Stimulated activated CD4-positive, alpha-beta T cell treated with anti-CD3 and anti-CD28 coated beads, Interleukin-4, amount 100 ng/mL, for 48 hours (primary cell): ENCODE results near the gene THAP4.
A peak's percentile ranks its signal among the peaks of the same experiment; 100 is the strongest.
"Not testable (repeated sequence)": the region's sequence is repeated elsewhere in the genome, so short reads cannot be mapped to it uniquely, and the experiment has no call there.

Source experiments
- DNase-seq, 2 donors: peaks; one replicate each; pipeline ENCODE4 v3.0.0-alpha.2; 2020; ENCODE audit warnings: low read depth in 2 of 2

Gene THAP4

GRCh38 chr2:241665731-241666440, 28.9 kb upstream of the THAP4 start:
- DNase-seq: no peak

- not testable (repeated sequence) for DNase-seq
Measured at GRCh38 chr2:241662731-241663130, 25.8 kb upstream of the THAP4 start.

GRCh38 chr2:241660593-241661213, 23.7 kb upstream of the THAP4 start:
- no peak for DNase-seq

DNA sequence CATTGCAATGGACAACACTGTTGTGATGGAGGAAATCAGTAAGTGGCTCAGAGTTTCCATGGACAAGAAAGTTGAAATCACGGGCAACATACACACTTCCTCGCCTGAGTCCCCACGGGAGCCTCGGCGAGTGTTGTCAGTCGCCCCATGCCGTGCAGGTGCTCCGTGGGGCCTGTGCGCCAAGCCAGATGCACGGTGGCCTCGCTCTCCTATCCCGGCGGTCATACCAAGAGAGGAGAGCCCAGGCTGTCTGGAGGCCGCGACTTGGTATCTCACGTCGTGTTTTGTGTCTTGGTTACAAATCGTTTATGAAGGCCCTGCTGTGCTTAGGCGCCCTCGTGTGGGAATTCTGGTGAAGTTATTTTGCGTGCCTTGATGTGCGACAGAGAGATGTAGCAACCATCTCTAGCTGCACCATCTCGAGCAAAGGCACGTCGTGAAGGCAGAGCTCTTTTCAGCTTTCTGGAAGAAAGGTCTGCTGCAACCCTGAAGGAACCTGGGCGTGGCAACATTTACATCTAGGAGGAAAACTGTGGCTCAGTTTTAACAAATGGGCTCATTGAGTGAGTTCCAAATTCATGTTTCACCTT, 22.3 kb upstream of the THAP4 start:
- peak in 1 of 2 donors; percentile 16 for DNase-seq

DNA sequence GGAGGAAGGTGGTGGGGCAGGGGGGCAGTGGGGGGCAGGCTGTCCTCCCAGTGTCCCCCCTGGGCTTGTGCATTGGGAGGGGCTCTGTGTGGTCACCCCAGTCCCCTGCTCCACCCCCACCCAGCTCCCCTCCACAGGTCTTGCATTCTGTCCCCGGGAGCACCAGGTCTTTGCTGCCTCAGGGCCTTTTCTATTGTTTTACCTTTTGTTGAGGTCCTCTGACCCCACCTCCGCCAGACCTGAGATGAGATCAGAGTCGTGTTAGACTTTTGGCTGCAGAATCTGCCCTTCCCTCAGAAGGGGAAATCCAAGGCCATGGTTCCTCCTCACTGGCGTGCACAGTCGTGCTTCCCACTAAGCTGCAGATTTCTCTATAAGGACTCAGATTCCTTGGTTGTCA, 21.3 kb upstream of the THAP4 start:
- no peak for DNase-seq

DNA sequence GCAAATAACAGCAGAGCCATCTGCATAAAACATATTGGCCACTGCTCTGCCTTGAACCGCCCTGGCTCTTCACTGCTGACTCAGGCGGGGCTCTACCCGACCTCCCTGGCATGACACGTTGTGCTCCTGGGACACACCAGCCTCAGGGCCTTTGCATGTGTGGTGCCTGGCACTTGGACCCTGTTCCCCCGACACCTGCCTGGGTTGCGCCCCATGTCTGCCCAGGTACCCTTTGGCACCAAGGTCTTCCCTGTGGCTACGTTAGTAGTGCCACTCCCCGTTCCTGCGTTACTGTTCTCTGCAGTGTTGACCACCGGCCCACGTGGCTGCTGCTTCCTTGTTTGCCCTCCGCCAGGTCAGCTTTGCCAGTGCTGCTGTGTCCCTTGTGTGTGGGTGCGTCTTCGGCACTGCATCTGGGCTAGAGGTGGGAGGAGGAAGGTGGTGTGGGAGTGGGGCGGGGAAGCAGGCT, 20.9 kb upstream of the THAP4 start:
- no peak for DNase-seq

GRCh38 chr2:241656190-241656741, 19.3 kb upstream of the THAP4 start:
- DNase-seq: no peak

- DNase-seq: no peak
Measured at GRCh38 chr2:241655516-241656189, 18.7 kb upstream of the THAP4 start.

- DNase-seq: no peak
Measured at GRCh38 chr2:241654551-241654950, 17.6 kb upstream of the THAP4 start.

GRCh38 chr2:241653210-241653750, 16.3 kb upstream of the THAP4 start:
- DNase-seq: no peak

DNA sequence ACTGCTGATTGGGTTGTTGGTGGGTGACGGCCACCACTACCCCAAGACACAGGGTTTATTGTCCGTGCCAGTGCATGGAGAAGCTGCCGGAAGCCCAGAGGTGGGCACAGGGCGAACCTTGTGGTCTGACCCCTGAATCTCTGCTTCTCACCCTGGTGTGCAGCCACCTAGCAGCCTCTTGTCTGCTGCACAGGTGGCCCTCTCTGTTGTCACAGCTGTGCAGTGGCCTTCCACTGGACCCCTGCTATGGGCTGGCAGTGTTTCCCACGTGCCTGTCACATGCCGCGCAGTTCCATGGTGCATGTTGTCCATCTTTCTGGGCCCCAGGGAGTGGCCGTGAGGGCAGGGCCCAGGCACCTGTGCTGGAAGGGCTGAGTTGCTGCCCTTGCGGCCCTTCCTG, 15.8 kb upstream of the THAP4 start:
- DNase-seq: no peak

GRCh38 chr2:241652142-241652541, 15.2 kb upstream of the THAP4 start:
- DNase-seq: no peak

DNA sequence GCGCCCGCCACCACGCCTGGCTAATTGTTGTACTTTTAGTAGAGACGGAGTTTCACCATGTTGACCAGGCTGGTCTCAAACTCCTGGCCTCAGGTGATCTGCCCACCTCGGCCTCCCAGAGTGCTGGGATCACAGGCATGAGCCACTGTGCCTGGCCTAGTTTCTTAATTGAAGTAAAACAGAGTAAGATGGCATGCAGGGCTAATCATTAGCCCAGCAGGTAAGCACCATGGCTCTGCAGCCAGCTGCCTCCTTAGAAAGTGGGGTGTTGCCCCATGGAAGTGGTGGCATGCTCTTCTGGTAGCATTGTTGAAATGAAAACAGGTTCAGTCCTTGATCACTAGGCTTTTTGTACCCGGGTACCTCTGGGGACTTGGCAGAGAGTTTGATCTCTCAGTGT, 13.0 kb upstream of the THAP4 start:
- DNase-seq: no peak

- DNase-seq: no peak
Measured at GRCh38 chr2:241649404-241649803, 12.4 kb upstream of the THAP4 start.

GRCh38 chr2:241648453-241648852, 11.5 kb upstream of the THAP4 start:
- no peak for DNase-seq

DNA sequence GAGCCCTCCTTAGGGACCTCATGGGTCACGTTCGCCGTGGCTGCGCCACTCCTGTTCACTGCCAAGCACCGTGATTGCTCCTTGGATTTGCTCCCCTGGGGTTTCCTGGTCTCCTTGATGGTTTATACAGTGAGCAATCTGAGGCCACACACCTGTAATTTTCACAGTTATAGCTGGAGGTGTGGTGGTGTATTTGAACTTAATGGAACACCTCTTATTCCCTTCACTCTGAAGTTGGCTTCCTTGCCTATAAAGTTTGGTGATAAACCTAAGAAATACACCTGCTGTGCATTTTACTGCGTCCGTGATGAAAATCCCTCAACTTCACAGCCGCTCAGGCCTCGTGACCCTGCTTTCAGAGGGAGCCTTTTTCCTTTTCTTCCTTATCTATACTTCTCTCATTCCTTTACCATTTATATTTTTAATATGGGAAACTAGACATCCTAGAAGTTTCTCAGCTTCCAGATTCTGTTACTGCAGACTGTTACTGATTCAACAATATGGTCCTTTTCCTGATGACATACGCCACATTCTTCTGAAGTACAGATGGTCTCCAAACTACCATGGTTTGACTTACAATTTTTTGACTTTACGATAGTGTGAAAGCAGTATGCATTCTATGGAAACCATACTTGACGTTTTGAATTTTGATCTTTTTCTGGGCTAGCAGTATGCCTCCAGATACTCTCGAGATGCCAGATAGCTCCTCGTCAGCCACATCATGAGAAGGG, 9.1 kb upstream of the THAP4 start:
- DNase-seq: no peak

DNA sequence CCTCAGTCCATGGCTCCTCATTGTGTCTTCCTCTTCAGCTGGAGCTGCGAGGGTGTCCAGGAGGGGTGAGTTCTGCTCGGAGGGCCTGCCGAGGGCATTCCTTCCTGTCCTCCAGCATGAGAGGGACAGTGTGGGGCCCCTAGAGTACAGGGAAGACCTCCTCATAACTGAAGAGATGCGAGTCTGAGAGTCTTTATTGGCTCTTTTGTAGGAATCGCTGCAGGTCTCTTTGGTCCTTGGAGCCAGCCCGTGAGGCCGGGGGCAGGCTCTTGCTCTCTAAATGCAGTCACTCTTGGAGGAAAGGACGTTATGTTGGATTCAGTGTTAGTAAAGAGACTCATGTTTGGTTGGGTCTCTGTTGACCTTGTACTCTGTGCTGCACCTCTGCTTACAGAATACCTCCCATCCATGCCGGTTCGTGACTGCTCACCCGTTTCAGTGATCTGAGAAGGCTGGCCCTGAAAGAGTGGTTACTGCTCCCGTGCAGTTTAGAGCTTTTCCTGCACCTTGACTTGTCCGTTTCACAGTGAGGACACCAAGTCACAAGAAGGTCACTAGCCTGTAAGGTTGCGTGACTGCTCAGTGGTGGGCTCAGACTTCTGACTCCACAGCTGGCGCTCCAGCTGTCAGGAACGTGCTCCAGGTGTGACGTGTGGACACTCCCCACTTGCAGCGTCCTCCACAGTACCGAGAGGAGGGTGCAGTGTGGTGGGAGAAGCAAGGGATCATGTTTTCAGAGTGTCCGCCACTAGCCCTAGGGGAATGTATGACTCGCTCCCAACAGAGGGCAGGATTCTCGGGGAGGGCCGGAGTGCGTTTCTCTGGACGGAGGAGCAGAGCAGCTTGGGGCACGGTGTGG, 8.3 kb upstream of the THAP4 start:
- no peak for DNase-seq

- no peak for DNase-seq
Measured at GRCh38 chr2:241641631-241642030, 4.7 kb upstream of the THAP4 start.

GRCh38 chr2:241640165-241640795, 3.3 kb upstream of the THAP4 start:
- no peak for DNase-seq

GRCh38 chr2:241639385-241639784, 2.4 kb upstream of the THAP4 start:
- no peak for DNase-seq
